Loucy (cell line): ENCODE results near the gene TOGARAM1.

Source experiments
- H2AFZ ChIP-seq: fragments of 200-600 bp; sonication (generic); 2 replicates; pipeline ENCODE4 v1.6.0; 2016; ENCODE audit warnings: antibody characterized with exemption, mild to moderate bottlenecking, low read length, moderate library complexity
- H3F3A ChIP-seq: fragments of 200-600 bp; 2 replicates; pipeline ENCODE4 v1.6.0; 2016; ENCODE audit warnings: antibody characterized with exemption, low read depth, mild to moderate bottlenecking
- H3K27me3 ChIP-seq: fragments of 200-600 bp; sonication (generic); 2 replicates; pipeline ENCODE4 v1.6.1; 2014; ENCODE audit warnings: low read length, mild to moderate bottlenecking; ENCODE audit not compliant: insufficient read depth, poor library complexity, severe bottlenecking
- H3K36me3 ChIP-seq: fragments of 200-600 bp; sonication (generic); 2 replicates; pipeline ENCODE4 v1.6.1; 2016; ENCODE audit warnings: low read length; ENCODE audit not compliant: insufficient read depth
- H3K4me1 ChIP-seq: fragments of 200-600 bp; sonication (generic); 2 replicates; pipeline ENCODE4 v1.5.1; 2014; ENCODE audit warnings: low read length, mild to moderate bottlenecking; ENCODE audit not compliant: insufficient read depth, poor library complexity, severe bottlenecking
- H3K4me2 ChIP-seq: fragments of 200-600 bp; sonication (generic); 2 replicates; pipeline ENCODE4 v1.6.0; 2014; ENCODE audit warnings: antibody characterized with exemption, low read length, low read depth, mild to moderate bottlenecking; ENCODE audit not compliant: poor library complexity, severe bottlenecking
- H3K4me3 ChIP-seq: fragments of 200-600 bp; sonication (generic); 2 replicates; pipeline ENCODE4 v1.5.1; 2014; ENCODE audit warnings: low read length, mild to moderate bottlenecking, mixed read lengths; ENCODE audit not compliant: poor library complexity, severe bottlenecking
- H3K79me2 ChIP-seq: fragments of 200-600 bp; sonication (generic); 2 replicates; pipeline ENCODE4 v1.6.1; 2014; ENCODE audit warnings: low read length; ENCODE audit not compliant: insufficient read depth
- H3K9ac ChIP-seq: fragments of 200-600 bp; sonication (generic); 2 replicates; pipeline ENCODE4 v1.6.0; 2014; ENCODE audit warnings: mild to moderate bottlenecking, low read depth, low read length, moderate library complexity; ENCODE audit not compliant: poor library complexity, severe bottlenecking
- H3K9me2 ChIP-seq: fragments of 200-600 bp; sonication (generic); replicated peaks from 2 replicates; pipeline ENCODE4 v1.6.1; 2016; ENCODE audit warnings: low read depth, low read length, mixed read lengths
- H3K9me3 ChIP-seq: fragments of 200-600 bp; sonication (generic); 2 replicates; pipeline ENCODE4 v1.6.1; 2014; ENCODE audit warnings: mild to moderate bottlenecking, antibody characterized with exemption, low read length, low read depth; ENCODE audit not compliant: insufficient read depth
- H4K20me1 ChIP-seq: fragments of 200-600 bp; sonication (generic); 2 replicates; pipeline ENCODE4 v1.6.0; 2014; ENCODE audit warnings: antibody characterized with exemption, low read length, mild to moderate bottlenecking; ENCODE audit not compliant: insufficient read depth, poor library complexity, severe bottlenecking
- EZH2phosphoT487 ChIP-seq: fragments of 200-600 bp; IDR thresholded peaks from 2 replicates; pipeline ENCODE4 v1.6.1; 2018; ENCODE audit warnings: antibody characterized with exemption, mild to moderate bottlenecking, moderate library complexity, borderline replicate concordance
- TF ChIP-seq, protein P1 (sequence below): fragments of 200-600 bp; sonication (generic); conservative IDR thresholded peaks from 2 replicates; pipeline ENCODE4 v1.5.1; 2014; ENCODE audit warnings: mild to moderate bottlenecking, antibody characterized with exemption, low read length

TOGARAM1 gene

GRCh38 chr14:45095143-45095542 is 133.2 kb downstream of the TOGARAM1 start:
- Histone ChIP-seq H3K36me3 (peaks cover 41% of the 10 kb centered on the region), H2AFZ (no peak overlapping the region), H3K9ac (no peak overlapping the region), H3K9me2 (no peaks in the 10 kb centered on the region), H3K27me3 (no peaks in the 10 kb centered on the region), H3K4me1 (peaks cover 15% of the 10 kb centered on the region), H3F3A (no peaks in the 10 kb centered on the region), H3K79me2 (peaks cover 49% of the 10 kb centered on the region), H3K4me2 (no peak overlapping the region), H3K4me3 (no peak overlapping the region), H3K9me3 (no peaks in the 10 kb centered on the region), H4K20me1 (peaks cover 25% of the 10 kb centered on the region)
- TF ChIP-seq, protein P1, sequence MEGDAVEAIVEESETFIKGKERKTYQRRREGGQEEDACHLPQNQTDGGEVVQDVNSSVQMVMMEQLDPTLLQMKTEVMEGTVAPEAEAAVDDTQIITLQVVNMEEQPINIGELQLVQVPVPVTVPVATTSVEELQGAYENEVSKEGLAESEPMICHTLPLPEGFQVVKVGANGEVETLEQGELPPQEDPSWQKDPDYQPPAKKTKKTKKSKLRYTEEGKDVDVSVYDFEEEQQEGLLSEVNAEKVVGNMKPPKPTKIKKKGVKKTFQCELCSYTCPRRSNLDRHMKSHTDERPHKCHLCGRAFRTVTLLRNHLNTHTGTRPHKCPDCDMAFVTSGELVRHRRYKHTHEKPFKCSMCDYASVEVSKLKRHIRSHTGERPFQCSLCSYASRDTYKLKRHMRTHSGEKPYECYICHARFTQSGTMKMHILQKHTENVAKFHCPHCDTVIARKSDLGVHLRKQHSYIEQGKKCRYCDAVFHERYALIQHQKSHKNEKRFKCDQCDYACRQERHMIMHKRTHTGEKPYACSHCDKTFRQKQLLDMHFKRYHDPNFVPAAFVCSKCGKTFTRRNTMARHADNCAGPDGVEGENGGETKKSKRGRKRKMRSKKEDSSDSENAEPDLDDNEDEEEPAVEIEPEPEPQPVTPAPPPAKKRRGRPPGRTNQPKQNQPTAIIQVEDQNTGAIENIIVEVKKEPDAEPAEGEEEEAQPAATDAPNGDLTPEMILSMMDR, result no peak
- TF ChIP-seq EZH2phosphoT487, result no peak

DNA sequence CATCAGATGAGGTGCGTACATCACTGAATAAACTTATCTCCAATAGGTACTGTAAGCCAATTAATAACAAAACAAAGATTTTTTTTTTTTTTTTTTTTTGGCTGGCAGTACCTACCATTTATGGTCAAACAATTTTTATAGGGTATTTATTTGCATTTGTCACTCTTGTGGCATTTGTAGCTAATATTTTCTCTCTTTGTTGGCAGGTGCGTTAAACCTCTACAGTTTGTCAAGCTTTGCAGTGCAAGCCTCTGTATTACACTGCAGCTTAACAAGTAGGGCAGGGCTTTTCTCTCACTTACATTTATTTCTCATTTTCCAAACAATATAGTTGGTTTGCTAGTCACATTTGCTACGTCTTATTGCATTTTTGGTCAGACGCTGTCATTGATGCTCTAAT is 134.2 kb downstream of the TOGARAM1 start:
- H3K4me2 ChIP-seq, result no peak overlapping the region
- no peak overlapping the region for H3K4me3 ChIP-seq
- H3K4me1 ChIP-seq, result peaks cover 7% of the 10 kb centered on the region
- H3K79me2 ChIP-seq, result peaks cover 38% of the 10 kb centered on the region
- no peaks in the 10 kb centered on the region for H3K9me2 ChIP-seq
- H3F3A ChIP-seq, result no peaks in the 10 kb centered on the region
- no peaks in the 10 kb centered on the region for H3K27me3 ChIP-seq
- H3K9ac ChIP-seq, result no peak overlapping the region
- peaks cover 51% of the 10 kb centered on the region for H3K36me3 ChIP-seq
- H3K9me3 ChIP-seq, result no peaks in the 10 kb centered on the region
- H4K20me1 ChIP-seq, result peaks cover 15% of the 10 kb centered on the region
- H2AFZ ChIP-seq, result no peak overlapping the region
- TF ChIP-seq, protein P1, result no peak

- Histone ChIP-seq H3K9me2 (no peaks in the 10 kb centered on the region), H3K4me2 (no peak overlapping the region), H4K20me1 (peaks cover 3% of the 10 kb centered on the region), H3K79me2 (no peaks in the 10 kb centered on the region), H3K9ac (no peak overlapping the region), H3F3A (no peaks in the 10 kb centered on the region), H3K4me1 (no peaks in the 10 kb centered on the region), H3K9me3 (no peaks in the 10 kb centered on the region), H3K36me3 (peaks cover 86% of the 10 kb centered on the region; the same call in 1 of the 2 replicates), H3K4me3 (no peak overlapping the region), H2AFZ (no peak overlapping the region), H3K27me3 (no peaks in the 10 kb centered on the region)
- TF ChIP-seq EZH2phosphoT487, result no peak
- TF ChIP-seq, protein P1, result no peak
These were observed 141.8 kb downstream of the TOGARAM1 start for GRCh38 chr14:45103806-45104205.
